ES-I3 (cell line): ENCODE data around the gene CTRB2.
A peak's percentile ranks its signal among the peaks of the same experiment; 100 is the strongest.

Experiments
- H3K36me3 ChIP-seq: 2 replicates; pipeline ENCODE4 v1.6.1; 2013; ENCODE audit warnings: mild to moderate bottlenecking, low read length, control low read depth, moderate library complexity; ENCODE audit not compliant: insufficient read depth
- H3K4me1 ChIP-seq: 2 replicates; pipeline ENCODE4 v1.6.1; 2013; ENCODE audit warnings: mild to moderate bottlenecking, control low read depth, low read length; ENCODE audit not compliant: insufficient read depth
- H3K9ac ChIP-seq: 2 replicates; pipeline ENCODE4 v1.6.1; 2013; ENCODE audit warnings: low read depth, mild to moderate bottlenecking, low read length, moderate library complexity
- H3K9me3 ChIP-seq: 2 replicates; pipeline ENCODE4 v1.6.1; 2013; ENCODE audit warnings: mild to moderate bottlenecking, low read length, moderate library complexity; ENCODE audit not compliant: control insufficient read depth, insufficient read depth

Gene CTRB2

GRCh38 chr16:75206749-75207451, at the start of gene CTRB2:
Gene CTRB2 (minus strand): TSS chr16:75207161. CDS start chr16:75207141, 20 bp downstream.
- H3K9me3 ChIP-seq, result no peaks in the 10 kb centered on the region; the same call in 1 of the 2 replicates

GRCh38 chr16:75256059-75256571, 49.2 kb upstream of the CTRB2 start:
- Histone ChIP-seq H3K9ac (0 out of 2 replicates have a peak overlapping the region, but pooled peaks have one; percentile 8), H3K36me3 (no peaks in the 10 kb centered on the region), H3K4me1 (peaks cover 55% of the 10 kb centered on the region), H3K9me3 (no peaks in the 10 kb centered on the region)

More at GRCh38 chr16:75206749-75207451, at the start of gene CTRB2:
- H3K36me3 ChIP-seq, result no peaks in the 10 kb centered on the region
- H3K4me1 ChIP-seq, result peaks cover 3% of the 10 kb centered on the region; the same call in 1 of the 2 replicates
- H3K9ac ChIP-seq, result no peak within 1 kb of the TSS

GRCh38 chr16:75254359-75254837, 47.4 kb upstream of the CTRB2 start:
- no peaks in the 10 kb centered on the region for H3K36me3 ChIP-seq
- H3K9ac ChIP-seq, result no peak overlapping the region
- H3K9me3 ChIP-seq, result no peaks in the 10 kb centered on the region
- peaks cover 60% of the 10 kb centered on the region for H3K4me1 ChIP-seq

- Histone ChIP-seq H3K4me1 (peaks cover 66% of the 10 kb centered on the region), H3K9ac (peak overlapping the region; percentile 44), H3K9me3 (no peaks in the 10 kb centered on the region), H3K36me3 (no peaks in the 10 kb centered on the region)
These were observed 46.3 kb upstream of the CTRB2 start for GRCh38 chr16:75252946-75253911.

GRCh38 chr16:75252049-75252864, 45.3 kb upstream of the CTRB2 start:
- no peaks in the 10 kb centered on the region for H3K9me3 ChIP-seq
- H3K36me3 ChIP-seq, result no peaks in the 10 kb centered on the region
- H3K4me1 ChIP-seq, result peaks cover 70% of the 10 kb centered on the region
- peak overlapping the region; percentile 44 for H3K9ac ChIP-seq

GRCh38 chr16:75251280-75252048, 44.5 kb upstream of the CTRB2 start, which contains the start of gene BCAR1:
Gene BCAR1 (minus strand): TSS chr16:75251624. CDS start chr16:75251482, 142 bp downstream.
- Histone ChIP-seq H3K9me3 (no peaks in the 10 kb centered on the region), H3K9ac (peak within 1 kb of the TSS; percentile 77), H3K36me3 (no peaks in the 10 kb centered on the region), H3K4me1 (peaks cover 71% of the 10 kb centered on the region)

- no peaks in the 10 kb centered on the region for H3K36me3 ChIP-seq
- peak overlapping the region; percentile 77 for H3K9ac ChIP-seq
- no peaks in the 10 kb centered on the region for H3K9me3 ChIP-seq
- H3K4me1 ChIP-seq, result peaks cover 71% of the 10 kb centered on the region
These were observed 43.9 kb upstream of the CTRB2 start for GRCh38 chr16:75250809-75251279.

- no peaks in the 10 kb centered on the region for H3K9me3 ChIP-seq
- H3K36me3 ChIP-seq, result no peaks in the 10 kb centered on the region
- peak overlapping the region; percentile 77 for H3K9ac ChIP-seq
- peaks cover 73% of the 10 kb centered on the region for H3K4me1 ChIP-seq
These were observed 43.3 kb upstream of the CTRB2 start for GRCh38 chr16:75250089-75250808.

GRCh38 chr16:75249441-75249840, 42.5 kb upstream of the CTRB2 start:
- H3K9ac ChIP-seq, result peak overlapping the region; percentile 77; the same call in 1 of the 2 replicates
- H3K9me3 ChIP-seq, result no peaks in the 10 kb centered on the region
- no peaks in the 10 kb centered on the region for H3K36me3 ChIP-seq
- peaks cover 70% of the 10 kb centered on the region for H3K4me1 ChIP-seq

GRCh38 chr16:75248536-75249380, 41.8 kb upstream of the CTRB2 start:
- Histone ChIP-seq H3K9ac (peak overlapping the region; percentile 77; the same call in 1 of the 2 replicates), H3K4me1 (peaks cover 72% of the 10 kb centered on the region), H3K36me3 (no peaks in the 10 kb centered on the region; the same call in 1 of the 2 replicates), H3K9me3 (no peaks in the 10 kb centered on the region)

- H3K36me3 ChIP-seq, result peaks cover 2% of the 10 kb centered on the region
- peaks cover 73% of the 10 kb centered on the region for H3K4me1 ChIP-seq
- no peak overlapping the region for H3K9ac ChIP-seq
- H3K9me3 ChIP-seq, result no peaks in the 10 kb centered on the region
These were observed 41.2 kb upstream of the CTRB2 start for GRCh38 chr16:75248142-75248535.

GRCh38 chr16:75247249-75247648, 40.3 kb upstream of the CTRB2 start:
- Histone ChIP-seq H3K36me3 (peaks cover 6% of the 10 kb centered on the region), H3K4me1 (peaks cover 64% of the 10 kb centered on the region; the same call in 1 of the 2 replicates), H3K9ac (no peak overlapping the region), H3K9me3 (no peaks in the 10 kb centered on the region)
